Head of caudate nucleus (tissue), 42 donors: ENCODE results near the gene RNF150.

ENCODE experiments used
- DNase-seq, 42 donors: peaks; one replicate each; pipeline versions ENCODE4 v3.0.0 to v3.0.0-alpha.2; 2020 to 2021; ENCODE audit warnings: mixed read lengths in 7 of 42
- intact Hi-C: fragments of 100-400 bp; cut with DNase I; formaldehyde crosslinking; loops from one replicate; pipeline ENCODE4 v1.15.0; 2022

Gene RNF150

GRCh38 chr4:141009129-141009528, 124.1 kb downstream of the RNF150 start:
- intact Hi-C loops, result no loop called here
- no peak for DNase-seq

GRCh38 chr4:141006242-141006802, 126.9 kb downstream of the RNF150 start:
- intact Hi-C loops, result no loop called here
- no peak for DNase-seq

- intact Hi-C loops, result no loop called here
- no peak for DNase-seq
These were observed 128.4 kb downstream of the RNF150 start for GRCh38 chr4:141004823-141005222.

- intact Hi-C loops, result no loop called here
- no peak for DNase-seq
These were observed 130.1 kb downstream of the RNF150 start for GRCh38 chr4:141003193-141003592.

GRCh38 chr4:141002323-141002805, 130.9 kb downstream of the RNF150 start:
- intact Hi-C loops, result no loop called here
- DNase-seq, result peak in 7 of 42 donors; percentile 5 to 70 (median 32)

GRCh38 chr4:140996766-140997165, 136.5 kb downstream of the RNF150 start:
- intact Hi-C loops, result no loop called here
- DNase-seq, result no peak

- no peak for DNase-seq
- intact Hi-C loops, result no loop called here
These were observed 138.2 kb downstream of the RNF150 start for GRCh38 chr4:140995058-140995457.

GRCh38 chr4:140994015-140994414, 139.3 kb downstream of the RNF150 start:
- intact Hi-C loops, result no loop called here
- no peak for DNase-seq

GRCh38 chr4:140993370-140993769, 139.9 kb downstream of the RNF150 start:
- intact Hi-C loops, result no loop called here
- no peak for DNase-seq

- no peak for DNase-seq
- intact Hi-C loops, result no loop called here
These were observed 143.3 kb downstream of the RNF150 start for GRCh38 chr4:140989944-140990343.

GRCh38 chr4:140986045-140986444, 147.2 kb downstream of the RNF150 start:
- intact Hi-C loops, result no loop called here
- peak in 31 of 42 donors; percentile 6 to 76 (median 42) for DNase-seq

GRCh38 chr4:140982613-140983340, 150.5 kb downstream of the RNF150 start:
- intact Hi-C loops, result no loop called here

GRCh38 chr4:140980426-140981200, 152.7 kb downstream of the RNF150 start:
- intact Hi-C loops, result no loop called here
- no peak for DNase-seq

More at GRCh38 chr4:140982613-140983340, 150.5 kb downstream of the RNF150 start:
- DNase-seq, result no peak

- intact Hi-C loops, result no loop called here
- no peak for DNase-seq
These were observed 156.5 kb downstream of the RNF150 start for GRCh38 chr4:140976768-140977167.

GRCh38 chr4:140971077-140971792, 162.0 kb downstream of the RNF150 start:
- intact Hi-C loops, result no loop called here
- peak in 1 of 42 donors; percentile 25 for DNase-seq

GRCh38 chr4:140969296-140969695, 164.0 kb downstream of the RNF150 start:
- no peak for DNase-seq
- intact Hi-C loops, result no loop called here

GRCh38 chr4:140968371-140968770, 164.9 kb downstream of the RNF150 start:
- DNase-seq, result no peak
- intact Hi-C loops, result no loop called here

GRCh38 chr4:140963883-140964282, 169.4 kb downstream of the RNF150 start:
- intact Hi-C loops, result no loop called here
- no peak for DNase-seq

- intact Hi-C loops, result no loop called here
- no peak for DNase-seq
These were observed 177.6 kb downstream of the RNF150 start for GRCh38 chr4:140955641-140956040.
